Spleen (tissue), 3 donors: ENCODE data around the gene SPEM1.

Source experiments
- POLR2A ChIP-seq, 3 donors: fragments of 450-650 bp; IDR thresholded peaks; one replicate each; pipeline ENCODE4 v1.5.1; 2017; ENCODE audit warnings: antibody characterized with exemption in 3 of 3, mild to moderate bottlenecking in 1 of 3
- POLR2AphosphoS5 ChIP-seq, 3 donors: sonication (generic); formaldehyde crosslinking; IDR thresholded peaks; one replicate each; pipeline ENCODE4 v1.5.1; 2017; ENCODE audit warnings: antibody characterized with exemption in 3 of 3

DNA sequence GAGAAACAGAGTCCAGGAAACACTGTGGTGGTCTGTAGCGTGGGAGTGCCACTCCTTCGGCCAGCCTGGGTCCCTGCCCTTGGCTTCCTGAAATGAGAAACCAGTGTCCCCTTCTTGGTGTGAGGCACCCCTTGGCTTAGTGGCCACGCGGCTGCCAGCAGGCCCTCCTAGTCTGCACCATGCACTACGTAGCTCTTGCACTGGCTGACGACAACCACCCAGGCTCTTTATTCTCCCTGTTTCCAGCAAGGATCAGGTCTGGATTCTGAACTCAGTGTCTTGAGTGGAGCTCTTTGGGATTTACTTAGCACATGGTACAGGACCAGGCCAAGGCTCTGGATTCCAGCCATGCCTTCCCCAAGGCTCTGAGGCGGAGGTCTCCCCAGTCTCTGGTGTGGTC lies 7.4 kb downstream of the SPEM1 start:
- TF ChIP-seq POLR2A (IDR thresholded peaks at IDR 0.05) (no peak), POLR2AphosphoS5 (IDR thresholded peaks at IDR 0.05) (no peak)
